Activated CD4-positive, alpha-beta T cell treated with anti-CD3 and anti-CD28 coated beads, Interleukin-2, amount 10 ng/mL, durations not matched to agents 24 days and 14 days (primary cell): ENCODE results near the gene NT5C1B. TPM values are rescaled to one million over a fixed set of nuclear protein-coding genes. Genes with fewer than 3 reads are reported as not detected.

Source experiments
- DNase-seq: peaks from one replicate; pipeline ENCODE4 v3.0.0; 2022
- H3K27ac Mint-ChIP-seq: one replicate; pipeline ENCODE4 v1.8.0; 2022; ENCODE audit warnings: mild to moderate bottlenecking, mixed read lengths
- H3K27me3 Mint-ChIP-seq: one replicate; pipeline ENCODE4 v1.8.0; 2022; ENCODE audit warnings: mixed read lengths
- H3K36me3 Mint-ChIP-seq: one replicate; pipeline ENCODE4 v1.8.0; 2022; ENCODE audit warnings: low read depth, mild to moderate bottlenecking, mixed read lengths
- H3K4me1 Mint-ChIP-seq: one replicate; pipeline ENCODE4 v1.8.0; 2021; ENCODE audit warnings: mixed read lengths
- H3K4me3 Mint-ChIP-seq: one replicate; pipeline ENCODE4 v1.8.0; 2022; ENCODE audit warnings: mild to moderate bottlenecking, moderate library complexity, mixed read lengths
- H3K9me3 Mint-ChIP-seq: one replicate; pipeline ENCODE4 v1.8.0; 2021; ENCODE audit warnings: mixed read lengths
- intact Hi-C: fragments of 100-400 bp; cut with micrococcal nuclease; formaldehyde crosslinking; loops from one replicate; pipeline ENCODE4 v1.15.1; 2023
- total RNA-seq: library from RNA; stranded (reverse); gene quantifications from 2 replicates; pipeline ENCODE4 v1.2.3, GENCODE V29; 2022

Gene NT5C1B
- total RNA-seq, 1 donor from 2014 or later: not detected

DNA sequence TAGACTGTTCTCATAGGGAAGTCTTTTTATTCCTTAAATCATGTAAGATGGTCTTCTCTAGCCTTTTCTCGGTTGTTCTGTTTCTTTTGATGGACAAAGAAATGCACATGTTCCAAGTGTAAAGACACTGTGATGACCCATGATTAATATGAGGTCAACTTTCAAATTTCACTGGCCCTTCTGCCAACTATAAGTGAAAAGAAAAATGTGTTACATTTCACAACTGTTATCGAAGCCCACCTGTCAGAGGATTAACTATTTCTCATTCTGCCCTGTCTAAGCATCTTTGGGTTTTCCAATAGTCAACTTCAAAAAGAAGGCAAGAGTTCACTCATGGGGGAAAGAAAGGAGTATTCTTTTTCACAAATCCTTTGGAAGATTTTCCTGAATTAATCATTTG, 32.2 kb downstream of the NT5C1B start:
- Mint-ChIP-seq H3K4me1 (peaks cover 32% of the 10 kb centered on the region), H3K27me3 (no peaks in the 10 kb centered on the region), H3K27ac (no peak overlapping the region), H3K9me3 (no peaks in the 10 kb centered on the region), H3K4me3 (no peak overlapping the region), H3K36me3 (peaks cover 28% of the 10 kb centered on the region)
- no peak for DNase-seq
- intact Hi-C loops: no loop called here

DNA sequence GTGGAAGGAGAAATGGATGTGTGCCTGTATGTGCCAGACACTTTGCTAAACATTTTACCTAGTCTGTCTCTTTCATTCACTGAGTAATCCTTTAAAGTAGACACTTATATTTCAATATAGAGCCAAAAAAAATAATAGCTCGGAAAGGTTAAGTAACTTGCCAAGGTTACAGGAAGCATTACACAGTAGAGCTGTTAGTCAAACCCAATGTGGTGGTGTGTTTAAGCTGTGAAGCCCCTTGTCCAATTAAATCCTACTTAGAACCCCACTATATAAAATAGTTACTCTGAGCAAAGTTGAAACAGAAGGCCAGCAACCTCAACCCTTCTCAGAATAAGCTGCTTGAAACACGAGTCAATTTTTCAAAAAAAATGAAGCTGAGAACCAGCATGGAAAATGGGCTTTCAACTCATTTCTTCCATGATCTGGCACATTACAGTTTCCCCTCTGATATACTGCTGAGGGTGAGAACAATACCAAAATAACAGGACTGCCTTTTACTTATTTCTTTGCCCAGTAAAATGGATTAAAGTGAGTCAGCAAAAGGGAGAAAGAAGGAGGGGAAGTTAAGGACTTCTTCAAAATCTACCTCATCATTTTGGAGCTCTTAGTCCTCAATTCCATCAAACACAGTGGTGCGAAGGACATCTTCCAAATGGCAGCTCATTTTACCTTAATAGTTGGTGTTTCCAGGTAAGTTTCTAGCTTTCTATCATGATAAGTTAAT, 36.9 kb downstream of the NT5C1B start:
- Mint-ChIP-seq H3K9me3 (no peaks in the 10 kb centered on the region), H3K36me3 (peaks cover 24% of the 10 kb centered on the region), H3K4me3 (no peak overlapping the region), H3K4me1 (peaks cover 17% of the 10 kb centered on the region), H3K27ac (peak overlapping the region; percentile 38), H3K27me3 (no peaks in the 10 kb centered on the region)
- DNase-seq: no peak
- intact Hi-C loops: no loop called here

DNA sequence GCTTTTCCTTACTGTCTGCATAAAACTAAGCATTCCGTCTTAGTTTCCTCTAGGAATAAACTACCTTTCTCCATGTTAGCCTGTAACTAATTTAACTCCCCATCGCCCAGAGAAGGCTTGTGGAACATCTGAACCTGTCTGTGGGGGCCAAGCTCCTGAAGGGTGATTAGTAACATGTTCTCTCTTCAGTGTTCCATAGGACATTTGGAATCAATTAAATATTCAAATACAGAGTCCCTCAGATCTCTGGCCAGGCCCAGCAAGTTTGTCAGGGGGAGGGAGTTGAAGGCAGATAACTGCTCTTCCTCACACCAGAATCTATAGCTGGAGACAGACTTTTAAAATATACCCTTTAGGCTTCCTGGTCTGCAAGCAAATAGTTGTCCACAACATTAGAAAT, 37.7 kb downstream of the NT5C1B start:
- H3K27me3 Mint-ChIP-seq: no peaks in the 10 kb centered on the region
- intact Hi-C loops: no loop called here
- H3K9me3 Mint-ChIP-seq: no peaks in the 10 kb centered on the region
- H3K4me3 Mint-ChIP-seq: no peak overlapping the region
- H3K36me3 Mint-ChIP-seq: peaks cover 20% of the 10 kb centered on the region
- H3K4me1 Mint-ChIP-seq: peaks cover 13% of the 10 kb centered on the region
- no peak for DNase-seq
- no peak overlapping the region for H3K27ac Mint-ChIP-seq

DNA sequence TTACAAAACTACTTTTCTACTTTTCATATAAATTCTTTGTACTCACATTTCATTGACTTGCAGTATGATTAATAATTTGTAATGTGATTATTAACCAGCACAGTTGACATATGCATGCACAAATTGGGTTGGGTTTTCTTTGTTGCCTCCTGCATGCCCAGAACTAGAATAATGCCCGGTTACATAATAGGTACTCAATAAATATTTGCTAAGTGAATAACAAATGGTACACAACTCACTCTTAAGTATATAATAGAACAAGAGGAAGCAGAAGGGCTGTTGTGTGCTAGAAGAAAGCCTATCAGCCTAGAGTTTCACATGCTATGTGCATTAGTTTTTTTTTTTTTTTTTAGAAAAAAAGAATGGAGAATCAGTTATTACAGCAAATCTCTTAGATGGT, 38.2 kb downstream of the NT5C1B start:
- intact Hi-C loops: no loop called here
- no peak overlapping the region for H3K27ac Mint-ChIP-seq

DNA sequence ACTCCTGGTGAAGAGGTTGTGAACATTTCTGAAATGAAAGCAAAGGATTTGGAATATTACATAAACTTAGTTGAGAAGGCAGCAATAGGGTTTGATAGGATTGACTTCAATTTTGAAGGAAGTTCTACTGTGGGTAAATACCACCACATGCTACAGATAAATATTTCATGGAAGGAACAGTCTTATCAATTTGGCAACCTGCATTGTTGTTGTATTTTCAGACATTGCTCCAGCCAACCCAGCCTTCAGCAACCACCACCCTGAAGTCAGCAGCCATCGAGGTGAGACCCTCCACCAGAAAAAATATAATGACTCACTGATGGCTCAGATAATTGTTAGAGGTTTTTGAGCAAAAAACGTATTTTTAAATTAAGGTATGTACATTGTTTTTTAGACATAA, 38.9 kb downstream of the NT5C1B start:
- peaks cover 20% of the 10 kb centered on the region for H3K4me1 Mint-ChIP-seq
- H3K4me3 Mint-ChIP-seq: no peak overlapping the region
- peaks cover under 1% of the 10 kb centered on the region for H3K9me3 Mint-ChIP-seq
- peaks cover 17% of the 10 kb centered on the region for H3K36me3 Mint-ChIP-seq
- intact Hi-C loops: no loop called here
- no peak for DNase-seq
- H3K27me3 Mint-ChIP-seq: no peaks in the 10 kb centered on the region
- H3K27ac Mint-ChIP-seq: no peak overlapping the region

More for the DNA sequence above, 38.2 kb downstream of the NT5C1B start:
- Mint-ChIP-seq H3K4me1 (peaks cover 17% of the 10 kb centered on the region), H3K36me3 (peaks cover 20% of the 10 kb centered on the region), H3K9me3 (no peaks in the 10 kb centered on the region), H3K4me3 (no peak overlapping the region), H3K27me3 (no peaks in the 10 kb centered on the region)
- no peak for DNase-seq

DNA sequence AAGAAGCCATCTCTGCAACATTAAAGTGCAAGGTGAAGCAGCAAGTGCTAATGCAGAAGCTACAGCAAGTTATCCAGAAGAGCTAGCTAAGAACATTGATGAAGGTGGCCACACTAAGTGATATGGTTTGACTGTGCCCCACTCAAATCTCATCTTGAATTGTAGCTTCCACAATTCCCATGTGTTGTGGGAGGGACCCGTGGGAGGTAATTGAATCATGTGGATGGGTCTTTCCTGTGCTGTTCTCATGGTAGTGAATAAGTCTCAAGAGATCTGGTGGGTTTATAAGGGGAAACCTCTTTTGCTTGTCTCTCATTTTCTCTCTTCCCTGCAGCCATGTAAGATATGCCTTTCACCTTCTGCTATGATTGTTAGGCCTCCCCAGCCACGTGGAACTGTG, 40.3 kb downstream of the NT5C1B start:
- H3K4me1 Mint-ChIP-seq: peaks cover 24% of the 10 kb centered on the region

DNA sequence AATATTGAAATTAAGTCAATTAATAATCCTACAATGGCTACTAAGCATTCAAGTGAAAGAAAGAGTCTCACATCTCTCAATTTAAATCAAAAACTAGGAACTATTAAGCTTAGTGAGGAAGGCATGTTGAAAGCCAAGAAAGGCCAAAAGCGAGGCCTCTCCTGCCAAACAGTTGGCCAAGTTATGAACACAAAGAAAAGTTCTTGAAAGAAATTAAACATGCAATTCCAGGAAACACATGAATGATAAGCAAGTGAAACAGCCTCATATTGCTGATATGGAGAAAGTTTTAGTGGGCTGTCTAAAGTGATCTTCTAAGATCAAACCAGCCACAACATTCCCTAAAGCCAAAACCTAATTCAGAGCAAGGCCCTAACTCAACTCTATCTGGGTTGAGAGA, 40.7 kb downstream of the NT5C1B start:
- H3K9me3 Mint-ChIP-seq: peaks cover 4% of the 10 kb centered on the region
- peaks cover 24% of the 10 kb centered on the region for H3K4me1 Mint-ChIP-seq
- no peak overlapping the region for H3K27ac Mint-ChIP-seq
- peaks cover 8% of the 10 kb centered on the region for H3K36me3 Mint-ChIP-seq
- no peak for DNase-seq
- H3K27me3 Mint-ChIP-seq: no peaks in the 10 kb centered on the region
- intact Hi-C loops: no loop called here
- H3K4me3 Mint-ChIP-seq: no peak overlapping the region

More for the DNA sequence above, 40.3 kb downstream of the NT5C1B start:
- Mint-ChIP-seq H3K4me3 (no peak overlapping the region), H3K27me3 (no peaks in the 10 kb centered on the region), H3K9me3 (peaks cover 4% of the 10 kb centered on the region), H3K27ac (no peak overlapping the region), H3K36me3 (peaks cover 10% of the 10 kb centered on the region)
- peak; percentile 40 for DNase-seq
- intact Hi-C loops: no loop called here

DNA sequence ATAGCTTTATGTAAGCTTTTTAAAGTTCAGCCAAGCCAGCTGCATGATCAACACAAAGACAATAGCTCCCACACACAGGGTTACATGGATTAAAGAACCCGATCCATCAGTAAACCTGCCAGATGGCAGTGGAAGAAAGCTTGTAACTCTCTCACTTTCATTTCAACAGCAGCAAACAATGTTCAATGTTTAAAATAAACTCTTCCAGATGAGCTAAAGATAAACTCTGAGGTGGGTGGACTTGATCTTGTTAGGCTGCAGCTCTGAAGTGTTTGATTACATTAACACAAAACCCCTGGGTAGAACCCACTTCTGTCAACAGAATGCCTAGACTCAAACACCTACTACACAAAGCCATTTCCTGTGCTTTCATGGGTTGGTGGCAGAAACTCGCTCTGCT, 42.8 kb downstream of the NT5C1B start:
- Mint-ChIP-seq H3K27me3 (no peaks in the 10 kb centered on the region), H3K4me3 (no peak overlapping the region), H3K4me1 (peaks cover 23% of the 10 kb centered on the region), H3K36me3 (peaks cover 5% of the 10 kb centered on the region), H3K27ac (peak overlapping the region; percentile 62), H3K9me3 (peaks cover 4% of the 10 kb centered on the region)
- intact Hi-C loops: no loop called here
- DNase-seq: no peak

DNA sequence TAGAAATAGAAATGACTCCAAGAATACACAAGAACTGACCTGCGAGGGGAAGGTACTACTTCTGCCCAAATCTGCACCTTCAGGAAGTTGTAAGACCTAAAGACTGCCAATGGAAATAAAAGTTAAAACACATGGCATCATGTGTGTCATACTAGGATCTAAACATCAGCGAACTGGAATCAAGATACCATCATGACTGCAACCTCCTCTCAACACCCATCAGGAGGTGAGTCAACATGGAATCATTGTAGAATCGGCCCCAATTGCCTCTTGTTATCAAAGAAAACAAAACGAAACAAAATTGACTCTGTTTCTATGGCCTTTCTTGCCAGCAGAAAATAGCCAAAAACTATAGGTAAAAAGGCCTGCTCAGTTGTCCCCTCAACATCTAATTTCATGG, 44.0 kb downstream of the NT5C1B start:
- no peak overlapping the region for H3K4me3 Mint-ChIP-seq
- H3K27ac Mint-ChIP-seq: no peak overlapping the region
- H3K27me3 Mint-ChIP-seq: peaks cover 2% of the 10 kb centered on the region
- peak; percentile 48 for DNase-seq
- peaks cover 5% of the 10 kb centered on the region for H3K36me3 Mint-ChIP-seq
- intact Hi-C loops: loop anchor here (2.0 kb wide), 1 partner anchor 13 kb away; no protein-coding TSS in a partner anchor
- peaks cover 30% of the 10 kb centered on the region for H3K4me1 Mint-ChIP-seq
- H3K9me3 Mint-ChIP-seq: peaks cover 4% of the 10 kb centered on the region

DNA sequence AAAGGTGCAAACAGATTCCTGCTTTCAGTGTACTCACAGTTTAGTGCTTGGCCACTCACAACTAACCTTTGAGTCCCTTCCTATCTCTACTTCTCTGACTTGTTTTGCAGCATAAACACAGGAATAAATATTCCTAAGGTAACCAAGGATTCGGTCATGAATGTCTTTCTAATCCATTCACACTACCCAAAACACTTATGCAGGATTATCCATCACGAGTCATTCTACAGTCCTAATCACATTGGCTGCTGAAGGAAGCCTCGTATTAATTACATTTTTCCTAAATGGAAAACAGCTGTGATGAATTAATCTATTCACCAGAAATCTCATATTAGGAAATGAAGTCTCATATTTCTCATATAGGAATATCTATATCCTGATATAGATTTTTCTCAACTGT, 45.2 kb downstream of the NT5C1B start:
- Mint-ChIP-seq H3K27me3 (peaks cover 4% of the 10 kb centered on the region), H3K4me3 (no peak overlapping the region), H3K36me3 (peaks cover 5% of the 10 kb centered on the region), H3K27ac (no peak overlapping the region), H3K4me1 (peaks cover 27% of the 10 kb centered on the region), H3K9me3 (peaks cover 4% of the 10 kb centered on the region)
- no peak for DNase-seq
- intact Hi-C loops: loop anchor here (2.0 kb wide), 1 partner anchor 15 kb away; no protein-coding TSS in a partner anchor

DNA sequence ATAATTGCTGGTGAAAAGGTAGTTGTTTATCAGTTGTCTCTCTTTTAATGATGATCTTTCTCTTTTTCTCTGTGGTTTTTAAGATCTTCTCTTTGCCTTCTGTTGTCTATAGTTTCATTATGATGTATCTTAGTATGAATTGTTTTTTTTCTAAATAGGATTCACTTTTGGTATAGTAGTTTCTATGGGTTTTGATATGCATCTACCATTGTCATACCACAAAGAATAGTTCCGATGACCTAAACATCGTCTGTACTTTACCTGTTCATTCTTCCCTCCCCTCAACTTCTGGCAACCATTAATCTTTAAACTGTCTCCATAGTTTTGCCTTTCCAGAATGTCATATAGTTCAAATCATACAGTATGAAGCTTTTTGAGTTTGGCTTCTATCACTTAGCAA, 48.5 kb downstream of the NT5C1B start:
- intact Hi-C loops: no loop called here
- peaks cover 5% of the 10 kb centered on the region for H3K36me3 Mint-ChIP-seq
- peaks cover 4% of the 10 kb centered on the region for H3K9me3 Mint-ChIP-seq
- H3K4me3 Mint-ChIP-seq: no peak overlapping the region
- H3K4me1 Mint-ChIP-seq: peaks cover 16% of the 10 kb centered on the region
- H3K27ac Mint-ChIP-seq: no peak overlapping the region
- DNase-seq: no peak
- peaks cover 9% of the 10 kb centered on the region for H3K27me3 Mint-ChIP-seq

DNA sequence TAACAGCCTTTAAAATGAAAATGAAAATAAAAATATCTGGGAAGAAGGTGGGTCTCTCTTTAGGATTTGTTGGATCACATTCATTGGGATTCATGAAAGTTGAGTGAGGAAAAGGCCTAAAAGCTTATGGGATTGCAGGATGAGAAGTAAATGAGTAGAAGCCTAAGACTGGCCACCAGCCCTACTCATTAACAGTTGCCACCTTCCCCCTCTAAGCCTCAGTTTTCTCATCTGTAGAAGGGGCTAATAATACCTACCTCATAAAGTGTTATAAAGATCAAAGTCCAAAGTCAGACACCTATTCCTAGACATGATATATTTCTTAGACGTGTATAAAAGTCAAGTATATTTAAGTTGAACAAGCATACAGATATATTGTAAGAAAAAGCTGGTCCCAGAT, 52.7 kb downstream of the NT5C1B start:
- no peaks in the 10 kb centered on the region for H3K9me3 Mint-ChIP-seq
- H3K27ac Mint-ChIP-seq: no peak overlapping the region
- no peak overlapping the region for H3K4me3 Mint-ChIP-seq
- no peak for DNase-seq
- peaks cover 9% of the 10 kb centered on the region for H3K4me1 Mint-ChIP-seq
- intact Hi-C loops: no loop called here
- H3K36me3 Mint-ChIP-seq: peaks cover under 1% of the 10 kb centered on the region
- H3K27me3 Mint-ChIP-seq: peaks cover 11% of the 10 kb centered on the region

DNA sequence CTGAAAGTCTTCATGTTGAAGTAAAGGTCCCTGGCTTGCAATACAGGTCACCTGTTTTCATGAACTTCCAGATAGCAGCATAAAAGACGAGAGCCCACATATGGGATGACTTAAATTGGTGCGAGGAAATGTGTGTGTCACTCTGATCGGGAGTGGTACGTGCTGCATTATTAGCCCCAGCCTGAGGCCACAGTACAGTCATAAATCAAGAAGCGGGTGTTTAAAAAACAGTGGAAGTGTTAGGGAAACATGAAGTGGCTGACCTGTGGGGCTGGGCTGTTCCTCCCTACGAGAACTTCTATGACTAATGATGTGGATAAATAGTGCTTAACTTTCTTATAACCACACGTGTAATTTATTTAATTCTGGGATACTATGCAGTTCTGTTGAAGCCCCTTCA, 53.3 kb downstream of the NT5C1B start:
- Mint-ChIP-seq H3K27me3 (peaks cover 11% of the 10 kb centered on the region), H3K4me3 (no peak overlapping the region), H3K27ac (no peak overlapping the region), H3K36me3 (no peaks in the 10 kb centered on the region), H3K9me3 (no peaks in the 10 kb centered on the region), H3K4me1 (peaks cover 7% of the 10 kb centered on the region)
- intact Hi-C loops: no loop called here
- DNase-seq: no peak

DNA sequence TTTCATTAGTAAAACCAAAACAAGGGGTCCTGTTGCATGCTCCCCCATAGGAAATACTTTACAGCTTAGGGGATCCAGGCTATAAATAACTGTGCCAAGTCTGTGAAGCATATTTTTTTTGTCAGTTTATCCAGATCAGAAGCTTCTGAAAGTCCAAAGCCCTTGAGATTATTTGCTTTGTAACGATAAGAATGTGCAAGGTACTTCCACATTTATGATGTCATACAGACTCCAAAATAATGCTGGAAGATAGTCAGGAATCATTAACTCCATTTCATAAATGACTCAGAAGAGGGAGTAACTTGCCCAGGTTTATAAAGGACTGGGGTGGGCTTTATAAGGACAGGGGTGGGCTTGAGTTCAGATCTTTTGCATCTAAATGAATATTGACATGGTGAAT, 58.2 kb downstream of the NT5C1B start:
- H3K36me3 Mint-ChIP-seq: no peaks in the 10 kb centered on the region
- H3K27me3 Mint-ChIP-seq: peaks cover 6% of the 10 kb centered on the region
- DNase-seq: no peak
- no peak overlapping the region for H3K4me3 Mint-ChIP-seq
- intact Hi-C loops: no loop called here
- H3K4me1 Mint-ChIP-seq: peaks cover 2% of the 10 kb centered on the region
- H3K9me3 Mint-ChIP-seq: no peaks in the 10 kb centered on the region
- no peak overlapping the region for H3K27ac Mint-ChIP-seq

DNA sequence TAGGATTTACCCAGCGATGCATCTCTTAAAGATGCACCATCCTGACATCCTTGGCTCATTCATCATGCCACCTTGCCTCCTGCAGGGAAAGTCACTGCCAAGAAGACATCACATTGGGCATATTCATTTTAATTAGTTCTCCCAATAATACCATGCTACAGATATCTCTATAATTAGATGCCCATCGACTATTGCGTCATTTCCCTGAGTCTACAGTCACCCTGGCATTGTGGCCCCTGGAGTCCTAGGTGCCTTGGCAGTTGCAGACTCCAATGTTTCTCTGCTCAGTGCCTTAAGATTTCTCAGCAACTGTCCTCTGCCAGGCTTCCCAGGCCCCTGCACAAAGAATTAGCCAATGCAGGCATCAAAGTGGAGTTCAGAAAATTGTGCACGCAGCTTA, 61.5 kb downstream of the NT5C1B start:
- no peaks in the 10 kb centered on the region for H3K9me3 Mint-ChIP-seq
- no peak for DNase-seq
- intact Hi-C loops: no loop called here
- no peak overlapping the region for H3K27ac Mint-ChIP-seq
- H3K4me3 Mint-ChIP-seq: no peak overlapping the region
- H3K36me3 Mint-ChIP-seq: no peaks in the 10 kb centered on the region
- H3K4me1 Mint-ChIP-seq: no peaks in the 10 kb centered on the region
- H3K27me3 Mint-ChIP-seq: peaks cover 2% of the 10 kb centered on the region
